Stimulated activated CD4-positive, alpha-beta T cell treated with anti-CD3 and anti-CD28 coated beads, Interleukin-2, amount 100 ng/mL, for 4 hours (primary cell): Measurements from ENCODE around the gene GATAD2B.
"Not testable (repeated sequence)": the region's sequence is repeated elsewhere in the genome, so short reads cannot be mapped to it uniquely, and the experiment has no call there.

ENCODE experiments used
- DNase-seq: peaks from one replicate; pipeline ENCODE4 v3.0.0-alpha.2; 2020; ENCODE audit warnings: low read depth

The GATAD2B gene

GRCh38 chr1:153888533-153888932 lies 34.2 kb downstream of the GATAD2B start:
- DNase-seq: no peak

- DNase-seq: no peak
Measured at GRCh38 chr1:153886127-153886526, 36.6 kb downstream of the GATAD2B start.

- DNase-seq: no peak
Measured at GRCh38 chr1:153883223-153883622, 39.5 kb downstream of the GATAD2B start.

- DNase-seq: no peak
Measured at GRCh38 chr1:153882296-153882912, 40.4 kb downstream of the GATAD2B start.

GRCh38 chr1:153881751-153882150 lies 41.0 kb downstream of the GATAD2B start:
- DNase-seq: no peak

GRCh38 chr1:153880962-153881361 lies 41.8 kb downstream of the GATAD2B start:
- peak; percentile 6 for DNase-seq

DNA sequence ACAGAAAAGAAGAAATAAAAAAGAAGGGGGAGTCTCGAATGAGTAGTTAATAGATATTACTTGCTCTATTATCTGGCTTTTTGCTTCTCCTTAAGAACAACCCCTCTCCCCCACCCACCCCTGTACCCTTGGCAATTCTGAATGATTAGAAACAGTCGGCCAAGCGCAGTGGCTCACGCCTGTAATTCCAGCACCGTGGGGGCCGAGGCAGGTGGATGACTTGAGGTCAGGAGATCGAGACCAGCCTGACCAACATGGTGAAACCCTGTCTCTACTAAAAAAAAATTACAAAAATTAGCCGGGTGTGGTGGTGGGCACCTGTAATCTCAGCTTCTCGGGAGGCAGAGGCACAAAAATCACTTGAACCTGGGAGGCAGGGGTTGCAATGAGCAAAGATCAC lies 42.7 kb downstream of the GATAD2B start:
- no peak for DNase-seq

- no peak for DNase-seq
Measured at GRCh38 chr1:153877112-153877511, 45.7 kb downstream of the GATAD2B start.

- no peak for DNase-seq
Measured at GRCh38 chr1:153872934-153873333, 49.8 kb downstream of the GATAD2B start.

- DNase-seq: no peak
Measured at GRCh38 chr1:153872331-153872730, 50.4 kb downstream of the GATAD2B start.

- no peak for DNase-seq
Measured at GRCh38 chr1:153869486-153869885, 53.3 kb downstream of the GATAD2B start.

- DNase-seq: no peak
Measured at GRCh38 chr1:153866045-153866850, 56.5 kb downstream of the GATAD2B start.

GRCh38 chr1:153860285-153860684 lies 62.5 kb downstream of the GATAD2B start:
- DNase-seq: no peak

DNA sequence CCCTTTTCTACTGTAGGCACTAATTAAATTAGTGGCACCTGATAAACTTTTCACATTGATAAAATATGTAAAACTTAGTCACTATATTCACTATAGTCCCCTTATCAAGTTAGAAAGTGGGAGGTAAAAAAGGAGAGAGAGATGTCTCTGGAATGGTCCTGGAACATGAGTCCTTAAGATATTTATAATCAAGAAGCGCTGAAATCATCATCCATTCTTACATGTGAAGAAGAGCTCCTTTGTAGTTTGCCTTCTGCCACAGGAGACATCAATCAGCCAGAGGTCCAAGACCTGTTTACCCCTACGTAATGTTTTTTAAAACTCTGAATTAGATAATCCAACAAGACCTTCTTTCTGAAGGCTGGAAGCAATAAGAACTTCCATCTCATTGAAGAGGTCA lies 65.3 kb downstream of the GATAD2B start:
- no peak for DNase-seq

- no peak for DNase-seq
Measured at GRCh38 chr1:153856763-153857162, 66.0 kb downstream of the GATAD2B start.

DNA sequence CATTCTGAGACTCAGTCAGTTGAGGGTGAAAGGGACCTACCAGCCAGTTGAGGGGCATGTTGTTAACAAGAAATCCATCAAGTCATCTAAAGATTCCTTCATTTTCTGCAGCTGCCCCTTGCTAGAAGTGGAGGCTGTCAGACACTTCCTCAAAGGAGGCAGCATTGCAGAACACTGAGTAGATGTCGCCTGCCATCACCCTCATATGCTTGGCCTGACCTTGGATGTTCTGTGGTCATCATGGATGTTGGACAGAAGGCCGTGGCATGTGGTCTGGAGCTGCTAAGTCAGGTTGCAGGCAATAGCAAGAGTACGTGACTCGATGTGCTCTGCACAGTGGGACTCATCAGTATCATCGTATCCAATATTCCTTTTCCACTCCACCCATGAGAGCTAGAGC lies 70.6 kb downstream of the GATAD2B start:
- no peak for DNase-seq

GRCh38 chr1:153849487-153850185 lies 73.1 kb downstream of the GATAD2B start:
- DNase-seq: peak; percentile 1

DNA sequence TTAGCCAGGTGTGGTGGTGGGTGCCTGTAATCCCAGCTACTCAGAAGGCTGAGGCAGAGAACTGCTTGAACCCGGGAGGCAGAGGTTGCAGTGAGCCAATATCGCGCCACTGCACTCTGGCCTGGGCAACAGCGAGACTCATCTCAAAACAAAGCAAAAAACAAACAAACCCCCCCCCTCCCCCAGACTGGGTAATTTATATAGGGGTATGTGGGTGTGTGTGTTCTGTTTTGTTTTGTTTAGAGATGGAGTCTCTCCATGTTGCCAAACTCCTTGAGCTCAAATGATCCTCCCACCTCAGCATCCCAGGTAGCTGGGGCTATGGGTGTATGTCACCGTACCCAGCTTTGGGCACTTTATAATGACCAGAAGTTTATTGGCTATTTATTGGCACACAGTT lies 74.0 kb downstream of the GATAD2B start:
- DNase-seq: no peak

- no peak for DNase-seq
Measured at GRCh38 chr1:153845158-153845557, 77.6 kb downstream of the GATAD2B start.

DNA sequence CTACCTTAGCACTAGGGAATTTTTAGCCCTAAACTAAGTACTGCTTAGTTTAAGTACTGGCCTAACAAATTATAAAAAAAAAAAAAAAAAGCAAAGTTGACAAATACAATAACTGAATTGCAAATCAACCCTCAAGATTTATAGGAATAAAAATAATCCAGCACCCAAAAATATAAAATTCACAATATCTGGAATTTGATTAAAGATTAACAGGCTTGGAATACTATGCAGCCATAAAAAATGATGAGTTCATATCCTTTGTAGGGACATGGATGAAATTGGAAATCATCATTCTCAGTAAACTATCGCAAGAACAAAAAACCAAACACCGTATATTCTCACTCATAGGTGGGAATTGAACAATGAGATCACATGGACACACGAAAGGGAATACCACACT lies 78.4 kb downstream of the GATAD2B start:
- DNase-seq: not testable (repeated sequence)

- no peak for DNase-seq
Measured at GRCh38 chr1:153842006-153842471, 80.7 kb downstream of the GATAD2B start.

- no peak for DNase-seq
Measured at GRCh38 chr1:153841463-153841994, 81.2 kb downstream of the GATAD2B start.

GRCh38 chr1:153840774-153841173 lies 82.0 kb downstream of the GATAD2B start:
- DNase-seq: not testable (repeated sequence)
